ENCODE measurements around the gene SHISA5. TPM values are rescaled to one million over a fixed set of nuclear protein-coding genes. Genes with fewer than 3 reads are reported as not detected.

The SHISA5 gene
- total RNA-seq, 1 experiment from 2014 or later, result 159 TPM

- Histone ChIP-seq H3K9me2 (replicated peaks; ENCODE audit: low read length) (no peaks in the 10 kb centered on the region), H3K36me3 (ENCODE audit: low read depth, low read length) (peaks cover 48% of the 10 kb centered on the region), H3K79me2 (ENCODE audit: low read length) (no peaks in the 10 kb centered on the region), H3K27ac (ENCODE audit: low read length) (no peak overlapping the region), H3K27me3 (ENCODE audit: low read length) (no peaks in the 10 kb centered on the region), H3K9me3 (ENCODE audit: low read length) (no peaks in the 10 kb centered on the region), H3F3A (ENCODE audit: low read length, unreplicated experiment) (no peaks in the 10 kb centered on the region), H3K9ac (ENCODE audit: low read length) (no peak overlapping the region), H3K4me2 (ENCODE audit: low read length) (no peak overlapping the region), H3K4me3 (ENCODE audit: low read length) (no peak overlapping the region), H3K4me1 (ENCODE audit: insufficient read depth, low read length) (no peaks in the 10 kb centered on the region), H4K20me1 (ENCODE audit: low read length) (no peaks in the 10 kb centered on the region), H2AFZ (ENCODE audit: low read length) (no peak overlapping the region)
- POLR2A ChIA-PET (ENCODE audit: unreplicated experiment), result no interaction called here
- BruUV-seq (replicated peaks), result no TSS peak
- TF ChIP-seq EZH2phosphoT487 (IDR thresholded peaks at IDR 0.05; ENCODE audit: borderline replicate concordance, low read length) (no peak), CTCF (conservative IDR thresholded peaks at IDR 0.05; ENCODE audit: low read depth, low read length) (no peak)
- no peak for DNase-seq
- ATAC-seq, result no peak
- intact Hi-C loops (cut with micrococcal nuclease), result no loop called here
- CTCF ChIA-PET, result no interaction called here
Observed at GRCh38 chr3:48536116-48536515, 32.1 kb upstream of the SHISA5 start.

- POLR2A ChIA-PET (ENCODE audit: unreplicated experiment), result no interaction called here
- H3K4me2 ChIP-seq (ENCODE audit: low read length), result no peak overlapping the region
- H3K9ac ChIP-seq (ENCODE audit: low read length), result no peak overlapping the region
- no peak for DNase-seq
- no peaks in the 10 kb centered on the region for H3K4me1 ChIP-seq (ENCODE audit: insufficient read depth, low read length)
- CTCF ChIA-PET, result no interaction called here
- no peaks in the 10 kb centered on the region for H3K9me2 ChIP-seq (replicated peaks; ENCODE audit: low read length)
- no peak for ATAC-seq
- no peak overlapping the region for H3K27ac ChIP-seq (ENCODE audit: low read length)
- no peaks in the 10 kb centered on the region for H3K27me3 ChIP-seq (ENCODE audit: low read length)
- H3K9me3 ChIP-seq (ENCODE audit: low read length), result no peaks in the 10 kb centered on the region
- BruUV-seq (replicated peaks), result no TSS peak
- H3K79me2 ChIP-seq (ENCODE audit: low read length), result no peaks in the 10 kb centered on the region
- H3F3A ChIP-seq (ENCODE audit: low read length, unreplicated experiment), result no peaks in the 10 kb centered on the region
- no peaks in the 10 kb centered on the region for H4K20me1 ChIP-seq (ENCODE audit: low read length)
- peaks cover 48% of the 10 kb centered on the region for H3K36me3 ChIP-seq (ENCODE audit: low read depth, low read length)
- no peak overlapping the region for H3K4me3 ChIP-seq (ENCODE audit: low read length)
- H2AFZ ChIP-seq (ENCODE audit: low read length), result no peak overlapping the region
- TF ChIP-seq EZH2 (IDR thresholded peaks at IDR 0.05; ENCODE audit: low read length, unreplicated experiment) (no peak), CTCF (conservative IDR thresholded peaks at IDR 0.05; ENCODE audit: low read depth, low read length) (no peak), EZH2phosphoT487 (IDR thresholded peaks at IDR 0.05; ENCODE audit: borderline replicate concordance, low read length) (no peak)
- intact Hi-C loops (cut with micrococcal nuclease), result no loop called here
Observed at GRCh38 chr3:48535578-48535977, 31.6 kb upstream of the SHISA5 start.

- no peak overlapping the region for H3K9ac ChIP-seq (ENCODE audit: low read length)
- no peak for TF ChIP-seq EZH2phosphoT487 (IDR thresholded peaks at IDR 0.05; ENCODE audit: borderline replicate concordance, low read length)
- TF ChIP-seq CTCF (conservative IDR thresholded peaks at IDR 0.05; ENCODE audit: low read depth, low read length), result no peak
- TF ChIP-seq EZH2 (IDR thresholded peaks at IDR 0.05; ENCODE audit: low read length, unreplicated experiment), result no peak
- H3K9me2 ChIP-seq (replicated peaks; ENCODE audit: low read length), result no peaks in the 10 kb centered on the region
- H3K4me2 ChIP-seq (ENCODE audit: low read length), result no peak overlapping the region
- DNase-seq, result no peak
- no peak overlapping the region for H3K4me3 ChIP-seq (ENCODE audit: low read length)
- peaks cover 52% of the 10 kb centered on the region for H3K36me3 ChIP-seq (ENCODE audit: low read depth, low read length)
- no peak for ATAC-seq
- H3K27ac ChIP-seq (ENCODE audit: low read length), result no peak overlapping the region
- no peaks in the 10 kb centered on the region for H3F3A ChIP-seq (ENCODE audit: low read length, unreplicated experiment)
- H2AFZ ChIP-seq (ENCODE audit: low read length), result no peak overlapping the region
- H3K27me3 ChIP-seq (ENCODE audit: low read length), result no peaks in the 10 kb centered on the region
- BruUV-seq (replicated peaks), result no TSS peak
- no peaks in the 10 kb centered on the region for H3K4me1 ChIP-seq (ENCODE audit: insufficient read depth, low read length)
- intact Hi-C loops (cut with micrococcal nuclease), result no loop called here
- no peaks in the 10 kb centered on the region for H3K9me3 ChIP-seq (ENCODE audit: low read length)
- no peaks in the 10 kb centered on the region for H3K79me2 ChIP-seq (ENCODE audit: low read length)
- ChIA-PET POLR2A (ENCODE audit: unreplicated experiment) (no interaction called here), CTCF (no interaction called here)
- no peaks in the 10 kb centered on the region for H4K20me1 ChIP-seq (ENCODE audit: low read length)
Observed at GRCh38 chr3:48532977-48533337, 29.0 kb upstream of the SHISA5 start.

Data from PC-3 (cell line).